T-cell (primary cell): ENCODE results near the gene AWAT1. TPM values are rescaled to one million over a fixed set of nuclear protein-coding genes. Genes with fewer than 3 reads are reported as not detected.

Experiments used
- ATAC-seq, 4 experiments: fragments of 200-7000 bp in 3 of 4; fragments of 150-1000 bp in 1 of 4; cut with Tn5 transposase; replicated peaks in 1 of 4; 1 replicate in 3 of 4; 2 replicates in 1 of 4; pipeline ENCODE4 v1.10.0; 2021; ENCODE audit warnings: moderate library complexity in 3 of 4, mild to moderate bottlenecking in 2 of 4, moderate number of reproducible peaks in 1 of 4
- CTCF ChIA-PET, 2 donors: fragments of 300-600 bp; sonication (Branson Sonifier 250); formaldehyde crosslinking; loops; one replicate each; lab custom pipeline; 2022; ENCODE audit warnings: antibody characterized with exemption in 2 of 2; lab: Charles Lee
- POLR2A ChIA-PET, 2 donors: fragments of 300-600 bp; sonication (Branson Sonifier 250); formaldehyde crosslinking; loops; one replicate each; lab custom pipeline; 2022; ENCODE audit warnings: antibody characterized with exemption in 2 of 2; lab: Charles Lee
- DNase-seq, 35 experiments: peaks; one replicate each; pipeline versions ENCODE4 v3.0.0 to v3.0.0-alpha.2; 2013 to 2023
- H3K27ac ChIP-seq: one replicate; pipeline ENCODE4 v1.5.1; 2013; ENCODE audit warnings: low read length
- H3K27me3 ChIP-seq, 2 experiments: replicated peaks in 1 of 2; 1 replicate in 1 of 2; 2 replicates in 1 of 2; pipeline versions ENCODE4 v1.6.1 to v1.7.0; 2013; ENCODE audit warnings: low read length in 1 of 2, mixed read lengths in 1 of 2; ENCODE audit not compliant: control insufficient read depth in 2 of 2, insufficient read depth in 2 of 2; ENCODE audit errors: extremely low read depth in 1 of 2
- H3K36me3 ChIP-seq, 2 donors: 1 replicate in 1 of 2; 2 replicates in 1 of 2; pipeline versions ENCODE4 v1.6.1 to v1.7.0; 2013; ENCODE audit warnings: low read length in 1 of 2; ENCODE audit not compliant: control insufficient read depth in 2 of 2, insufficient read depth in 1 of 2; ENCODE audit errors: extremely low read depth in 1 of 2
- H3K4me1 ChIP-seq, 2 experiments: 1 replicate in 1 of 2; 2 replicates in 1 of 2; pipeline versions ENCODE4 v1.6.1 to v1.7.0; 2013; ENCODE audit warnings: low read length in 2 of 2, mixed read lengths in 1 of 2; ENCODE audit not compliant: insufficient read depth in 2 of 2, control insufficient read depth in 1 of 2; ENCODE audit errors: extremely low read depth in 1 of 2
- H3K4me3 ChIP-seq, 2 donors: 1 replicate in 1 of 2; 2 replicates in 1 of 2; pipeline versions ENCODE4 v1.5.1 to v1.7.0; 2013; ENCODE audit warnings: mild to moderate bottlenecking in 2 of 2, low read length in 1 of 2, moderate library complexity in 1 of 2; ENCODE audit not compliant: control insufficient read depth in 1 of 2; ENCODE audit errors: extremely low read depth in 1 of 2
- H3K9me3 ChIP-seq: 2 replicates; pipeline ENCODE4 v1.7.0; 2013
- H3K27ac Mint-ChIP-seq, 2 donors: one replicate each; pipeline ENCODE4 v1.8.0; 2020 to 2021; ENCODE audit warnings: mild to moderate bottlenecking in 2 of 2, mixed read lengths in 2 of 2
- H3K27me3 Mint-ChIP-seq, 2 donors: one replicate each; pipeline ENCODE4 v1.8.0; 2021 to 2022; ENCODE audit warnings: mixed read lengths in 2 of 2
- H3K36me3 Mint-ChIP-seq: one replicate; pipeline ENCODE4 v1.8.0; 2021; ENCODE audit warnings: mixed read lengths
- H3K4me1 Mint-ChIP-seq, 3 donors: one replicate each; pipeline ENCODE4 v1.8.0; 2020 to 2022; ENCODE audit warnings: mixed read lengths in 3 of 3, mild to moderate bottlenecking in 1 of 3
- H3K4me3 Mint-ChIP-seq, 3 donors: one replicate each; pipeline ENCODE4 v1.8.0; 2020 to 2022; ENCODE audit warnings: mild to moderate bottlenecking in 3 of 3, mixed read lengths in 3 of 3, moderate library complexity in 3 of 3
- H3K9me3 Mint-ChIP-seq, 3 donors: one replicate each; pipeline ENCODE4 v1.8.0; 2020 to 2022; ENCODE audit warnings: mixed read lengths in 3 of 3
- WGBS: methylation state at CpG from one replicate; pipeline ENCODE4 v1.1.5; 2013; ENCODE audit warnings: missing lambda C conversion rate; ENCODE audit not compliant: insufficient coverage; 5-methylcytosine and 5-hydroxymethylcytosine counted together
- total RNA-seq, 35 experiments: library from RNA in 6 of 35; stranded (reverse) in 6 of 35; fragments of 120-200 nt in 1 of 35; gene quantifications; one replicate each; pipeline versions ENCODE4 v1.2.1 to v1.2.4 and lab custom pipeline; 2013 to 2026

AWAT1 gene
- total RNA-seq, 5 donors from 2014 or later (not counting 1 experiment from before 2014, with no cell fraction given), result not detected

GRCh38 chrX:70255452-70255851, 21.0 kb downstream of the AWAT1 start:
- no peak overlapping the region for H3K27ac ChIP-seq
- ChIA-PET CTCF (no interaction called here), POLR2A (no interaction called here)
- ATAC-seq (no peak), DNase-seq (no peak)
- WGBS, result no CpG with 5 or more reads among the region's 2 CpGs
- peaks cover 0 to 16% of the 10 kb centered on the region in 2 donors for H3K27me3 Mint-ChIP-seq
- no peaks in the 10 kb centered on the region for H3K4me1 ChIP-seq
- no peaks in the 10 kb centered on the region for H3K4me1 Mint-ChIP-seq
- no peaks in the 10 kb centered on the region for H3K9me3 Mint-ChIP-seq
- no peaks in the 10 kb centered on the region for H3K9me3 ChIP-seq
- H3K36me3 Mint-ChIP-seq, result peaks cover 30% of the 10 kb centered on the region
- H3K4me3 ChIP-seq, result no peak overlapping the region
- H3K27ac Mint-ChIP-seq, result no peak overlapping the region
- H3K36me3 ChIP-seq, result no peaks in the 10 kb centered on the region
- no peak overlapping the region for H3K4me3 Mint-ChIP-seq
- no peaks in the 10 kb centered on the region for H3K27me3 ChIP-seq

- Histone ChIP-seq H3K4me1 (no peaks in the 10 kb centered on the region), H3K27ac (no peak overlapping the region), H3K36me3 (no peaks in the 10 kb centered on the region), H3K27me3 (no peaks in the 10 kb centered on the region), H3K4me3 (no peak overlapping the region), H3K9me3 (no peaks in the 10 kb centered on the region)
- Mint-ChIP-seq H3K27me3 (peaks cover 0 to 15% of the 10 kb centered on the region in 2 donors), H3K4me3 (no peak overlapping the region), H3K4me1 (no peaks in the 10 kb centered on the region), H3K9me3 (no peaks in the 10 kb centered on the region), H3K36me3 (peaks cover 30% of the 10 kb centered on the region), H3K27ac (no peak overlapping the region)
- ChIA-PET POLR2A (no interaction called here), CTCF (no interaction called here)
- ATAC-seq (no peak), DNase-seq (no peak)
- no CpG with 5 or more reads among the region's 5 CpGs for WGBS
Observed at GRCh38 chrX:70257423-70258288, 23.2 kb downstream of the AWAT1 start.

- Histone ChIP-seq H3K9me3 (no peaks in the 10 kb centered on the region), H3K36me3 (no peaks in the 10 kb centered on the region), H3K4me1 (no peaks in the 10 kb centered on the region), H3K27me3 (no peaks in the 10 kb centered on the region), H3K4me3 (no peak within 1 kb of the TSS), H3K27ac (no peak within 1 kb of the TSS)
- ATAC-seq (no peak), DNase-seq (no peak)
- no CpG with 5 or more reads among the region's 4 CpGs for WGBS
- Mint-ChIP-seq H3K4me3 (no peak within 1 kb of the TSS), H3K9me3 (no peaks in the 10 kb centered on the region), H3K36me3 (peaks cover 9% of the 10 kb centered on the region), H3K27me3 (peaks cover 0 to 16% of the 10 kb centered on the region in 2 donors), H3K27ac (no peak within 1 kb of the TSS), H3K4me1 (no peaks in the 10 kb centered on the region)
- CTCF ChIA-PET, result interaction anchor here in 1 of 2 donors (0.5 kb wide), 1 partner anchor 1146 kb away, joined by 6 read pairs; no protein-coding TSS in a partner anchor
- POLR2A ChIA-PET, result no interaction called here
Observed at GRCh38 chrX:70260104-70260503, 25.6 kb downstream of the AWAT1 start, which contains the start of gene P2RY4. Gene P2RY4, minus strand, starts transcription at chrX:70260204. Its CDS starts 580 bp downstream, at chrX:70259624.

GRCh38 chrX:70262952-70263567, 28.6 kb downstream of the AWAT1 start:
- Mint-ChIP-seq H3K27me3 (peaks cover 0 to 20% of the 10 kb centered on the region in 2 donors), H3K4me3 (no peak overlapping the region), H3K9me3 (no peaks in the 10 kb centered on the region), H3K36me3 (peaks cover 15% of the 10 kb centered on the region), H3K27ac (no peak overlapping the region), H3K4me1 (no peaks in the 10 kb centered on the region)
- H3K36me3 ChIP-seq, result no peaks in the 10 kb centered on the region
- WGBS, result 30% methylated on average over 4 of the region's 7 CpGs
- H3K4me1 ChIP-seq, result no peaks in the 10 kb centered on the region
- CTCF ChIA-PET, result no interaction called here
- ATAC-seq, result peak in 2 of 4 experiments; percentile 29 to 36
- no peaks in the 10 kb centered on the region for H3K27me3 ChIP-seq
- POLR2A ChIA-PET, result no interaction called here
- peak in 10 of 35 experiments; percentile 2 to 15 (median 8) for DNase-seq
- no peaks in the 10 kb centered on the region for H3K9me3 ChIP-seq
- no peak overlapping the region for H3K27ac ChIP-seq
- H3K4me3 ChIP-seq, result no peak overlapping the region

- Histone ChIP-seq H3K36me3 (no peaks in the 10 kb centered on the region), H3K27me3 (no peaks in the 10 kb centered on the region), H3K9me3 (no peaks in the 10 kb centered on the region), H3K27ac (no peak overlapping the region), H3K4me3 (no peak overlapping the region), H3K4me1 (no peaks in the 10 kb centered on the region)
- no peak for DNase-seq
- ChIA-PET POLR2A (no interaction called here), CTCF (no interaction called here)
- peaks cover 7% of the 10 kb centered on the region for H3K36me3 Mint-ChIP-seq
- no peak overlapping the region for H3K4me3 Mint-ChIP-seq
- no peak overlapping the region for H3K27ac Mint-ChIP-seq
- peaks cover 0 to 21% of the 10 kb centered on the region in 2 donors for H3K27me3 Mint-ChIP-seq
- no peaks in the 10 kb centered on the region for H3K9me3 Mint-ChIP-seq
- ATAC-seq, result no peak
- no peaks in the 10 kb centered on the region for H3K4me1 Mint-ChIP-seq
- no CpG with 5 or more reads among the region's 3 CpGs for WGBS
Observed at GRCh38 chrX:70264784-70265183, 30.3 kb downstream of the AWAT1 start.

GRCh38 chrX:70268034-70268433, 33.6 kb downstream of the AWAT1 start, which contains the start of gene ARR3:
Gene ARR3, plus strand, starts transcription at chrX:70268334. Its CDS starts 1,052 bp downstream, at chrX:70269386.
- Histone ChIP-seq H3K36me3 (no peaks in the 10 kb centered on the region), H3K27ac (no peak within 1 kb of the TSS), H3K27me3 (no peaks in the 10 kb centered on the region), H3K9me3 (no peaks in the 10 kb centered on the region), H3K4me1 (no peaks in the 10 kb centered on the region), H3K4me3 (no peak within 1 kb of the TSS)
- Mint-ChIP-seq H3K4me3 (no peak within 1 kb of the TSS), H3K4me1 (no peaks in the 10 kb centered on the region), H3K27me3 (peaks cover 0 to 23% of the 10 kb centered on the region in 2 donors), H3K36me3 (peaks cover 7% of the 10 kb centered on the region), H3K9me3 (no peaks in the 10 kb centered on the region), H3K27ac (no peak within 1 kb of the TSS)
- DNase-seq (no peak), ATAC-seq (no peak)
- ChIA-PET POLR2A (no interaction called here), CTCF (no interaction called here)
